Smooth muscle cell (in vitro differentiated cells): ENCODE data around the gene CDK2. TPM values are rescaled to one million over a fixed set of nuclear protein-coding genes. Genes with fewer than 3 reads are reported as not detected.

Source experiments
- DNase-seq: peaks from one replicate; lab custom pipeline; 2025; ENCODE audit not compliant: unreplicated experiment; lab: John Stamatoyannopoulos, UW
- H2AFZ ChIP-seq: fragments of 200-600 bp; sonication (generic); 2 replicates; pipeline ENCODE4 v1.6.0; 2016; ENCODE audit warnings: antibody characterized with exemption, low read depth, mild to moderate bottlenecking
- H3F3A ChIP-seq: fragments of 200-600 bp; sonication (generic); 2 replicates; pipeline ENCODE4 v1.6.0; 2017; ENCODE audit warnings: antibody characterized with exemption, low read depth
- H3K27ac ChIP-seq: fragments of 200-600 bp; sonication (generic); 2 replicates; pipeline ENCODE4 v1.5.1; 2016; ENCODE audit warnings: low read depth, mild to moderate bottlenecking
- H3K27me3 ChIP-seq: fragments of 200-600 bp; sonication (generic); 2 replicates; pipeline ENCODE4 v1.6.1; 2016; ENCODE audit warnings: low read depth, mild to moderate bottlenecking
- H3K36me3 ChIP-seq: fragments of 200-600 bp; sonication (generic); 2 replicates; pipeline ENCODE4 v1.5.1; 2016; ENCODE audit warnings: low read depth
- H3K4me1 ChIP-seq: fragments of 200-600 bp; sonication (generic); 2 replicates; pipeline ENCODE4 v1.5.1; 2016; ENCODE audit warnings: low read depth
- H3K4me2 ChIP-seq: fragments of 200-600 bp; sonication (generic); 2 replicates; pipeline ENCODE4 v1.6.0; 2016; ENCODE audit warnings: mild to moderate bottlenecking
- H3K4me3 ChIP-seq: fragments of 200-600 bp; sonication (generic); 2 replicates; pipeline ENCODE4 v1.5.1; 2016; ENCODE audit warnings: mild to moderate bottlenecking
- H3K79me2 ChIP-seq: fragments of 200-600 bp; sonication (generic); 2 replicates; pipeline ENCODE4 v1.6.0; 2016; ENCODE audit warnings: low read depth, mild to moderate bottlenecking
- H3K9ac ChIP-seq: fragments of 200-600 bp; sonication (generic); 2 replicates; pipeline ENCODE4 v1.6.0; 2016; ENCODE audit warnings: low read depth
- H3K9me3 ChIP-seq: fragments of 200-600 bp; sonication (generic); replicated peaks from 2 replicates; pipeline ENCODE4 v1.5.1; 2016; ENCODE audit warnings: low read depth
- H4K20me1 ChIP-seq: fragments of 200-600 bp; sonication (generic); 2 replicates; pipeline ENCODE4 v1.6.0; 2016; ENCODE audit warnings: low read depth
- WGBS: methylation state at CpG from one replicate; pipeline ENCODE4 v1.1.7; 2016; ENCODE audit warnings: low lambda C conversion rate; 5-methylcytosine and 5-hydroxymethylcytosine counted together
- polyA plus RNA-seq: library from polyadenylated mRNA; unstranded; fragments of >200 nt; fragmentation: Nextera tagmentation; extraction: Ambion mirVana; gene quantifications from 2 replicates; pipeline ENCODE4 v1.2.1, GENCODE V29; 2016
- total RNA-seq: library from RNA; depleted of rRNA; stranded (reverse); fragments of >200 nt; gene quantifications from 2 replicates; pipeline ENCODE4 v1.2.3, GENCODE V29; 2014
- TF ChIP-seq, protein P1 (sequence below): fragments of 200-600 bp; sonication (generic); IDR thresholded peaks from 2 replicates; pipeline ENCODE4 v1.5.1; 2017; ENCODE audit warnings: borderline replicate concordance, mild to moderate bottlenecking, antibody characterized with exemption; ENCODE audit not compliant: insufficient read depth, poor library complexity, severe bottlenecking

CDK2 gene
- total and polyA plus RNA-seq, 2 experiments from 2014 or later, result 33.3 to 36.5 TPM

DNA sequence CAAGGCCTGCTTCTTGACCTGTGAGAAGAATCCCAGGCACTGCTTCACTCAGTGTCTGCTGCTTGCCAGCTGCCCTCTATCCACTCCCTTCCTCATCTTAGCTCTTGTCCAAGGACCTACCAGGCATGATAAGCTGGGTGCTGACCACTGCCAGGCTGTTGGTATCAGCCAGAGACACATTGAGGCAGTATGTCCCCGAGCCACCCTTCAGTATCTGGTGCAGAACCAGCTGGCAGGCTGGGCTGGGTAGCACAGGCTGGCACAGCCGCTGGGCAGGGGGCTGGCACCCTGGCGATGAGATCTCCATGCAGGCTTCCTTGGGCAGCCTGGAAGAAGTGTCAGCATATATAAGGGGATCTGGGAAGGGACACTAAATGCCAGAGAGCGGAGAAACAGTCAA is 11.3 kb upstream of the CDK2 start:
- Histone ChIP-seq H4K20me1 (no peaks in the 10 kb centered on the region), H3K9me3 (no peaks in the 10 kb centered on the region), H3K27me3 (no peaks in the 10 kb centered on the region), H3K4me1 (no peaks in the 10 kb centered on the region), H3K4me3 (no peak overlapping the region), H3K4me2 (no peak overlapping the region), H3K9ac (no peak overlapping the region), H3K79me2 (no peaks in the 10 kb centered on the region), H3K27ac (no peak overlapping the region), H3F3A (peaks cover 3% of the 10 kb centered on the region), H2AFZ (no peak overlapping the region), H3K36me3 (no peaks in the 10 kb centered on the region)
- 95% methylated on average over 4 of the region's 4 CpGs for WGBS
- TF ChIP-seq, protein P1, sequence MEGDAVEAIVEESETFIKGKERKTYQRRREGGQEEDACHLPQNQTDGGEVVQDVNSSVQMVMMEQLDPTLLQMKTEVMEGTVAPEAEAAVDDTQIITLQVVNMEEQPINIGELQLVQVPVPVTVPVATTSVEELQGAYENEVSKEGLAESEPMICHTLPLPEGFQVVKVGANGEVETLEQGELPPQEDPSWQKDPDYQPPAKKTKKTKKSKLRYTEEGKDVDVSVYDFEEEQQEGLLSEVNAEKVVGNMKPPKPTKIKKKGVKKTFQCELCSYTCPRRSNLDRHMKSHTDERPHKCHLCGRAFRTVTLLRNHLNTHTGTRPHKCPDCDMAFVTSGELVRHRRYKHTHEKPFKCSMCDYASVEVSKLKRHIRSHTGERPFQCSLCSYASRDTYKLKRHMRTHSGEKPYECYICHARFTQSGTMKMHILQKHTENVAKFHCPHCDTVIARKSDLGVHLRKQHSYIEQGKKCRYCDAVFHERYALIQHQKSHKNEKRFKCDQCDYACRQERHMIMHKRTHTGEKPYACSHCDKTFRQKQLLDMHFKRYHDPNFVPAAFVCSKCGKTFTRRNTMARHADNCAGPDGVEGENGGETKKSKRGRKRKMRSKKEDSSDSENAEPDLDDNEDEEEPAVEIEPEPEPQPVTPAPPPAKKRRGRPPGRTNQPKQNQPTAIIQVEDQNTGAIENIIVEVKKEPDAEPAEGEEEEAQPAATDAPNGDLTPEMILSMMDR, result no peak
- DNase-seq, result no peak

DNA sequence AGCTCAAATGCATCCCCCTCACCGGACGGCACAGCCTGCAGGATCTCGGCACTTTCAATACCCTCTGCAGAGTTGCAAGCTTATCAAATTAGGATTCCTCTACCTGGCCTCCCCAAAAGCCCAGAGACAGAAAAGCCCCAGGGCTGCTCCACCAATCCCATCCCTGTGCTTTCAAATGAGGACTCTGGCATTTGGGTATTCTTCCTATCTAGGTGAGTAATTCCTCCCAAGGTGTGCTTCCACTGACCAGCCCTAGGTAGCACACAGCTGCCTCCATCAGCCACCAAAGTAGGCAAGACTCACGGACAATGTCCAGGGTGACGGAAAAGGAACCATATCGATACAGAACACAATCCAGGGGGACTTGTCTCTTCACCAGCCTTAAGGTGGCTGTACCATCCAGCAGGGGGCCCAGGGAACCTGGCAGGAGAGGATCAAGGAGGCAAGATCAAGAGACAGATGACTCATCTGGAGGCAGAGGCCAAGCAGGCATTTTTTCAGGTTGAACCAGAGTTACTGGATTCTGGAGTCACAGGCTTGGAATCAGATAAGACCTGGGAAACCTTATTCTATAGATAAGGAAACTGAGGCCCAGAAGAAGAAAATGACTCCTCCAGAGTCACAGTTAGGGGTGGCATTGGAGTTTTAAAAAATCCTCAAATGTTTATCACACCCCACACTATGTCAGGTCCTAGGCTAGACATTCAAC is 10.7 kb upstream of the CDK2 start:
- DNase-seq, result no peak

DNA sequence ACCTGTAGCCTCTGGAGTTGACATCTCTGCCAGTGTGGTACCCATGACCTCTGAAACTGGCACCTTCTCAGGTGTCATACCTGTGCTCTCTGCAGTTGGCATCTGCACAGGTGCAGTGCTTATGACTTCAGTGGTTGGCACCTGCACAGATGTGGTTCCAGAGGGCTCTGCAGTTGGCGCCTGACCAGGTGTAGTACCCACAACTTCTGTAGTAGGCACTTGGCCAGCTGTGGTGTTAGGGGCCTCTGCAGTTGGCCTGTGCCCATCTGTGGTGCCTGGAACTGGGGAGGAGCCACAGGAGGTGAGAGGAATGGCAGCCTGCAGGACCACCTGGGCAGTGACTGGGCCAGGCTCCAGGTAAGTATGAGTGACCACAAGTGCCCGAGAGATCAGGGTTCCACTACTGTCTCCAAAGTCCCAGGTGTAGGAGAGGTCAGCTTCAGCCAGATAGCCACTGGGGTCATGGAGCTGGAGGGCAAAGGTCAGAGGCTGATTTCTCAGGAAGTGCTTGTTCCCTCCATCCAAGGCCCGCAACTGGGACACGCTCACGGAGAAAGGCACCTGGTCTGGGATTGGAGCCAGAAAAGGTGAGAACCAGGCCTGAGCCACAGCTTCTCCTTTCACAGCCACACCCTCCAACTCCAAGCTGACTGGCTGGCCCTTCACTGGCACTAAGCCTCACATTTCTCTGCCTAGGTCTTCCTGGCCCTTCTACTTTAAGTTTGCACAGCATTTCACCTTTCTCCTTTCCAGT is 9.3 kb upstream of the CDK2 start:
- Histone ChIP-seq H3F3A (peaks cover 3% of the 10 kb centered on the region), H3K9me3 (no peaks in the 10 kb centered on the region), H3K27ac (no peak overlapping the region), H4K20me1 (no peaks in the 10 kb centered on the region), H2AFZ (no peak overlapping the region), H3K4me3 (no peak overlapping the region), H3K4me1 (no peaks in the 10 kb centered on the region), H3K9ac (no peak overlapping the region), H3K36me3 (no peaks in the 10 kb centered on the region), H3K27me3 (no peaks in the 10 kb centered on the region), H3K79me2 (no peaks in the 10 kb centered on the region), H3K4me2 (no peak overlapping the region)
- TF ChIP-seq, protein P1, result no peak
- 98% methylated on average over 5 of the region's 5 CpGs for WGBS
- no peak for DNase-seq

More for the DNA sequence above, 10.7 kb upstream of the CDK2 start:
- Histone ChIP-seq H2AFZ (no peak overlapping the region), H3K27ac (peak overlapping the region; percentile 59), H4K20me1 (no peaks in the 10 kb centered on the region), H3K36me3 (no peaks in the 10 kb centered on the region), H3K4me3 (no peak overlapping the region), H3F3A (peaks cover 3% of the 10 kb centered on the region), H3K79me2 (no peaks in the 10 kb centered on the region), H3K4me2 (peak overlapping the region; percentile 27), H3K27me3 (no peaks in the 10 kb centered on the region), H3K9ac (no peak overlapping the region), H3K4me1 (no peaks in the 10 kb centered on the region), H3K9me3 (no peaks in the 10 kb centered on the region)
- WGBS, result 73% methylated on average over 6 of the region's 6 CpGs
- TF ChIP-seq, protein P1, result peak; percentile 47
